Fibroblast of villous mesenchyme (primary cell): ENCODE data around the gene OSTF1. TPM values are rescaled to one million over a fixed set of nuclear protein-coding genes. Genes with fewer than 3 reads are reported as not detected.

Experiments
- DNase-seq: peaks from one replicate; pipeline ENCODE4 v3.0.0-alpha.2; 2010; ENCODE audit warnings: low read depth
- H3K4me3 ChIP-seq: 2 replicates; pipeline ENCODE4 v1.5.1; 2011; ENCODE audit warnings: low read depth, mild to moderate bottlenecking, low read length
- total RNA-seq: library from RNA; depleted of rRNA; stranded (reverse); fragments of >200 nt; gene quantifications from 2 replicates; pipeline ENCODE4 v1.2.3, GENCODE V29; 2012
- TF ChIP-seq, protein P1 (sequence below): IDR thresholded peaks from 2 replicates; pipeline ENCODE4 v1.5.1; 2012; ENCODE audit warnings: low read depth, mild to moderate bottlenecking, low read length; ENCODE audit not compliant: insufficient read depth

OSTF1 gene
- total RNA-seq, 1 donor: 31.1 TPM

DNA sequence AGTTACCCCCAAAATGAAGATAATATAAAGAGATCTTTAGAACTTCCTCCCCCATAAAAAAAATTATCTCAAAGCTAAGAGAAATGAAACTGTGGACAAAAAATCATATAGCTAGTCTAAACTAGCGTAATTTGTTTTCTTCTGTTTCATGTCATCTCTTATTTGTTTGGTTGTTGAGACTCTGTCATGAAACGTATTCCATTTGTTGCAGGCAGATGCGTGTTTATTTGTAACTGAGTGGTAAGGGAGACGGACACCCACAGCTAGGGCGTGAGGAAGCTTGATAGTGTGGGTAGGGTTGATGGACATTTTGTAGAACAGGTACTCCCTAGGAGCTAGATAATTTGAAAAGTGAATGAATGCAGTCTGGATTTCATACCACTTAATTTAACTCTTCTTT is 41.9 kb downstream of the OSTF1 start:
- no peak for DNase-seq
- TF ChIP-seq, protein P1, sequence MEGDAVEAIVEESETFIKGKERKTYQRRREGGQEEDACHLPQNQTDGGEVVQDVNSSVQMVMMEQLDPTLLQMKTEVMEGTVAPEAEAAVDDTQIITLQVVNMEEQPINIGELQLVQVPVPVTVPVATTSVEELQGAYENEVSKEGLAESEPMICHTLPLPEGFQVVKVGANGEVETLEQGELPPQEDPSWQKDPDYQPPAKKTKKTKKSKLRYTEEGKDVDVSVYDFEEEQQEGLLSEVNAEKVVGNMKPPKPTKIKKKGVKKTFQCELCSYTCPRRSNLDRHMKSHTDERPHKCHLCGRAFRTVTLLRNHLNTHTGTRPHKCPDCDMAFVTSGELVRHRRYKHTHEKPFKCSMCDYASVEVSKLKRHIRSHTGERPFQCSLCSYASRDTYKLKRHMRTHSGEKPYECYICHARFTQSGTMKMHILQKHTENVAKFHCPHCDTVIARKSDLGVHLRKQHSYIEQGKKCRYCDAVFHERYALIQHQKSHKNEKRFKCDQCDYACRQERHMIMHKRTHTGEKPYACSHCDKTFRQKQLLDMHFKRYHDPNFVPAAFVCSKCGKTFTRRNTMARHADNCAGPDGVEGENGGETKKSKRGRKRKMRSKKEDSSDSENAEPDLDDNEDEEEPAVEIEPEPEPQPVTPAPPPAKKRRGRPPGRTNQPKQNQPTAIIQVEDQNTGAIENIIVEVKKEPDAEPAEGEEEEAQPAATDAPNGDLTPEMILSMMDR: no peak

GRCh38 chr9:75130621-75131230 is 42.4 kb downstream of the OSTF1 start:
- DNase-seq: peak; percentile 81
- H3K4me3 ChIP-seq: no peak overlapping the region

More for the DNA sequence above, 41.9 kb downstream of the OSTF1 start:
- H3K4me3 ChIP-seq: no peak overlapping the region

DNA sequence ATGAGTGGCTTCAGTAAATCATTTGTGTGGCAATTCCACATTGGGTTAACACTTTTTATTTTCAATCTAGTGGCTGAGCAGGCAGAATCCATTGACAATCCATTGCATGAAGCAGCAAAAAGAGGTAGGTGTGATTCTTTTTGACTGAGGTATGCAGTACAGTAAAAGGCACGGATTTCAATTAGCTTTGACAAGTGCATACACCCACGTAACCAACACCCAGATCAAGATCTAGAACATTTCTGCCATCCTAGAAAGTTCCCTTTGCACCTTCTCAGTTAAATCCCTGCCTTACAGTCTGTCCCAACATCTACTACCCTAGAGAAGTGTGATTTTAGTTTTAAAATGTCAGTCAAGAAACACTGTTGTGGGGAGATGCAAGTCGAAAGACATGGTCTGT is 43.4 kb downstream of the OSTF1 start:
- TF ChIP-seq, protein P1: no peak
- no peak for DNase-seq
- H3K4me3 ChIP-seq: no peak overlapping the region

More at GRCh38 chr9:75130621-75131230, 42.4 kb downstream of the OSTF1 start:
- TF ChIP-seq, protein P1: no peak

- H3K4me3 ChIP-seq: no peak overlapping the region
- no peak for DNase-seq
- TF ChIP-seq, protein P1: no peak
Observed at GRCh38 chr9:75132244-75132643, 43.9 kb downstream of the OSTF1 start.

GRCh38 chr9:75133396-75133795 is 45.1 kb downstream of the OSTF1 start:
- H3K4me3 ChIP-seq: no peak overlapping the region
- no peak for DNase-seq
- TF ChIP-seq, protein P1: no peak

DNA sequence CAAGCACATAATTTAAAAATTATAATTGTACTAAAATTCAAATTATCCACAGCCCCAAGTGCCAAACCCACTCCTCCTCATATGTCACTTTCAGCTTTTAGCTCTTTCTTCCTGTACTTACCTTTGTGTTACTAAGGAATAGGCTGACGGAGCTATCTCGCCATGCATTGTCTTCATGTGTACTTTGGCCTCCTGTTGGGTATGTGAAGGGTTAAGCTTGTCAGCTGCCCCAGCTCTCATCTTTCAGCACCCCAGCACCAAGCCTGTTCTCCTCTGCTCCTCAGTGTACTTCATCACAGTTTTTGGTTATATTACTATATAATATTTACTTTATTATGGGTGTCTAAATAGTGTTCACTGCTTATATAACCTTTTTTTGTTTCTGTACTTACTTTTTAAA is 46.2 kb downstream of the OSTF1 start:
- no peak for DNase-seq
- H3K4me3 ChIP-seq: no peak overlapping the region
- TF ChIP-seq, protein P1: no peak

GRCh38 chr9:75138260-75139040 is 50.1 kb downstream of the OSTF1 start:
- TF ChIP-seq, protein P1: no peak
- no peak for DNase-seq
- H3K4me3 ChIP-seq: no peak overlapping the region
